GM12878 (cell line): ENCODE data around the gene C10orf67.

ENCODE experiments used
- POLR2AphosphoS5 ChIP-seq: IDR thresholded peaks from 2 replicates; pipeline ENCODE4 v1.6.1; 2011; ENCODE audit warnings: mild to moderate bottlenecking, low read length, inconsistent platforms
- RBBP5 ChIP-seq: fragments of 200-600 bp; sonication (generic); conservative IDR thresholded peaks from 2 replicates; pipeline ENCODE4 v1.6.1; 2016
- RCOR1 ChIP-seq: conservative IDR thresholded peaks from 2 replicates; pipeline ENCODE4 v1.6.1; 2012; ENCODE audit warnings: low read depth, low read length, improper control_type of control experiment
- TF ChIP-seq, protein P1 (sequence below): fragments of 450-650 bp; IDR thresholded peaks from 2 replicates; pipeline ENCODE4 v1.6.1; 2018; ENCODE audit warnings: mild to moderate bottlenecking, low read depth, moderate library complexity; ENCODE audit not compliant: partially characterized antibody

DNA sequence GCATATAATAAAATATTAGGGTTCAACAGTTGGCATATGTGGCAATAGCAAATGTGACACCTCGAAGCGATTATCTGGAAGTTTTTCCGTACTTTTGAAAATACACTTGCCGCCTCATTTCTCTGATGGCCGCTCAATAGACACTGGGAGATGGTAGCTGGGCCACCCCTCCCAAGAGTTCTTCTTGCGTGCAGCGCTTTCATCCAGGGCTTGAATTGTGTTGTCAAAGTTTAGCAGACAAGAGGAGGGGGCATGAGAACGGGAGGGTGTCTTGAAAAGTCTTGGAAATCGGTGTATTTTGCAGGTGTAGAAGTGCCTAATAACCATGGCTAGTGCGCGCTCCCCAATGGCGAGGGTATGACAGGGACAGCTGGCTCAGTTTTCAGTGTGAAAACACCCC lies 144.0 kb downstream of the C10orf67 start:
- TF ChIP-seq POLR2AphosphoS5: no peak
- TF ChIP-seq RCOR1: no peak
- no peak for TF ChIP-seq RBBP5
- TF ChIP-seq, protein P1, sequence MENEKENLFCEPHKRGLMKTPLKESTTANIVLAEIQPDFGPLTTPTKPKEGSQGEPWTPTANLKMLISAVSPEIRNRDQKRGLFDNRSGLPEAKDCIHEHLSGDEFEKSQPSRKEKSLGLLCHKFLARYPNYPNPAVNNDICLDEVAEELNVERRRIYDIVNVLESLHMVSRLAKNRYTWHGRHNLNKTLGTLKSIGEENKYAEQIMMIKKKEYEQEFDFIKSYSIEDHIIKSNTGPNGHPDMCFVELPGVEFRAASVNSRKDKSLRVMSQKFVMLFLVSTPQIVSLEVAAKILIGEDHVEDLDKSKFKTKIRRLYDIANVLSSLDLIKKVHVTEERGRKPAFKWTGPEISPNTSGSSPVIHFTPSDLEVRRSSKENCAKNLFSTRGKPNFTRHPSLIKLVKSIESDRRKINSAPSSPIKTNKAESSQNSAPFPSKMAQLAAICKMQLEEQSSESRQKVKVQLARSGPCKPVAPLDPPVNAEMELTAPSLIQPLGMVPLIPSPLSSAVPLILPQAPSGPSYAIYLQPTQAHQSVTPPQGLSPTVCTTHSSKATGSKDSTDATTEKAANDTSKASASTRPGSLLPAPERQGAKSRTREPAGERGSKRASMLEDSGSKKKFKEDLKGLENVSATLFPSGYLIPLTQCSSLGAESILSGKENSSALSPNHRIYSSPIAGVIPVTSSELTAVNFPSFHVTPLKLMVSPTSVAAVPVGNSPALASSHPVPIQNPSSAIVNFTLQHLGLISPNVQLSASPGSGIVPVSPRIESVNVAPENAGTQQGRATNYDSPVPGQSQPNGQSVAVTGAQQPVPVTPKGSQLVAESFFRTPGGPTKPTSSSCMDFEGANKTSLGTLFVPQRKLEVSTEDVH: no peak
